GM19043 (cell line): ENCODE results near the gene EGLN3.

ENCODE experiments used
- ATAC-seq: cut with Tn5 transposase; IDR thresholded peaks from one replicate; pipeline ENCODE4 v1.9.1; 2021; ENCODE audit warnings: low read depth; ENCODE audit not compliant: unreplicated experiment

The EGLN3 gene

GRCh38 chr14:33916663-33917565 lies 34.0 kb downstream of the EGLN3 start:
- no peak for ATAC-seq

- ATAC-seq = no peak
Observed at GRCh38 chr14:33915682-33916081, 35.2 kb downstream of the EGLN3 start.

- ATAC-seq = no peak
Observed at GRCh38 chr14:33914676-33915516, 36.0 kb downstream of the EGLN3 start.

- no peak for ATAC-seq
Observed at GRCh38 chr14:33911046-33911445, 39.8 kb downstream of the EGLN3 start.

GRCh38 chr14:33910435-33910834 lies 40.4 kb downstream of the EGLN3 start:
- no peak for ATAC-seq

- no peak for ATAC-seq
Observed at GRCh38 chr14:33909380-33910084, 41.3 kb downstream of the EGLN3 start.

GRCh38 chr14:33908540-33909223 lies 42.2 kb downstream of the EGLN3 start:
- ATAC-seq = no peak

GRCh38 chr14:33906968-33907367 lies 43.9 kb downstream of the EGLN3 start:
- no peak for ATAC-seq

GRCh38 chr14:33904609-33905008 lies 46.3 kb downstream of the EGLN3 start:
- ATAC-seq = no peak

GRCh38 chr14:33903369-33903768 lies 47.5 kb downstream of the EGLN3 start:
- no peak for ATAC-seq

- no peak for ATAC-seq
Observed at GRCh38 chr14:33902363-33902762, 48.5 kb downstream of the EGLN3 start.

GRCh38 chr14:33901426-33902155 lies 49.3 kb downstream of the EGLN3 start:
- ATAC-seq = no peak

GRCh38 chr14:33900706-33901105 lies 50.2 kb downstream of the EGLN3 start:
- ATAC-seq = no peak

- no peak for ATAC-seq
Observed at GRCh38 chr14:33899723-33900341, 51.0 kb downstream of the EGLN3 start.

GRCh38 chr14:33897878-33898535 lies 52.9 kb downstream of the EGLN3 start:
- ATAC-seq = no peak

- no peak for ATAC-seq
Observed at GRCh38 chr14:33897382-33897781, 53.5 kb downstream of the EGLN3 start.

GRCh38 chr14:33894339-33894738 lies 56.5 kb downstream of the EGLN3 start:
- no peak for ATAC-seq

GRCh38 chr14:33891700-33892099 lies 59.2 kb downstream of the EGLN3 start:
- ATAC-seq = no peak

- no peak for ATAC-seq
Observed at GRCh38 chr14:33884916-33885315, 66.0 kb downstream of the EGLN3 start.
